Stimulated activated CD4-positive, alpha-beta T cell treated with anti-CD3 and anti-CD28 coated beads, Interleukin-1b, Interleukin-23, amount 100 ng/mL, for 24 hours (primary cell): Measurements from ENCODE around the gene DMXL2.
"Not testable (repeated sequence)": the region's sequence is repeated elsewhere in the genome, so short reads cannot be mapped to it uniquely, and the experiment has no call there.

Experiments
- DNase-seq, 4 experiments: peaks; one replicate each; pipeline ENCODE4 v3.0.0-alpha.2; 2020; ENCODE audit warnings: low read depth in 4 of 4, low spot score in 1 of 4

Gene DMXL2

DNA sequence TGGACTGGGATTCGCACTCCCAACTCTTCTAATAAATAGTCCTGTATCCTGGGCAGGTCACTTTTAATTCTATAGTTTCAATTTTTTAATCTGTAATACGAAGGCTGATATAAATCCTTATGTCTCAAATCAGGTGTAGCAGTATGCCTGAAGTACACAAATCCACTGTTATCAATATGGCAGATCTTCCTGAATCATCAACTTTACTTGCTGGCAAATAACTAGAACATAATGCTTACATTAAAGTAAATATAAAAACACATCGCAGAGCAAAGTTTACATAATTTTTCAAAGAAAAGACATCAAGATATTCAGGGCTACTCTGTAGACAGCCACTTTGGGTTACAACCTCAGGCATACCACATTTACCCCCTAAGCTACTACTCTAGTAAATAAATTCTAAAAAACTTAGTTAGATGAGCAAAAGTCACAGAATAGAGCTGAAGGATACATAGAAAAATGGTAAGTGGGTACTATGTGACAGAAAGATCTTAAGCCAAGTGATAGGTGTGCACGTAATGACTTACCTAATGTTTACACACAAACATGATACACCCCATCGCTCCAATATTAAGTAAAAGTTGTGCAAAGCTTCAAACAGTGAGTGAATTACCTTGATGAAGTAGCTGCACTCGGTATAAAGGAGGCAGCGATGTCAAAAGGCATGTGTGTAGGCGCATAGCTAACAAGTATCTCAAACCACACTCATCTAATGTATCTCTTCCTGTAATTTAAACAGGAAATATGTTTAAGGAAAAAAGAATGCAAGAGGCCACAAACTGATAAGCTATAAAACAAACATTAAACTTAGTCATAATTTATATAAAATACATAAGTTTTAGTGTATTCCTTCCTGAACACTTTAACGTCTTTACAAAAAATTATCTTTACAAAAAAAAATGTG, 127.9 kb downstream of the DMXL2 start:
- no peak for DNase-seq

DNA sequence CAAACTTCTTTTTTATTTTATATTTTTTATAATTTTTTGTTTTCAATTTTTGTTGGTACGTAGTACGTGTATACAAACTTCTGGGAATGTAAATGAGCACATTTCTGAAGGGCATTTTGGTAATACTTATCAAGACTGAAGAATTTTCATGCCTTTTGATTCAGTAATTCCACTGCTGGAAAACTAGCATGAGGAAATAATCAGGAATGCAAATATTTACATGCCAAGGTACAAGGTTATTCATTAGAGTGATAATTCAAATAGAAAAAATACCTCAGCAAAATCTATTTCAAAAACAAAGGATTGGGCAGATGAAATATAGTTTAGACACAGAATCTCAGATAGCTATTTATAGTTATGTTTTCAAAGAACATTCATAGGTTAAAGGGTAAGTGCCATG, 128.7 kb downstream of the DMXL2 start:
- DNase-seq, result no peak

DNA sequence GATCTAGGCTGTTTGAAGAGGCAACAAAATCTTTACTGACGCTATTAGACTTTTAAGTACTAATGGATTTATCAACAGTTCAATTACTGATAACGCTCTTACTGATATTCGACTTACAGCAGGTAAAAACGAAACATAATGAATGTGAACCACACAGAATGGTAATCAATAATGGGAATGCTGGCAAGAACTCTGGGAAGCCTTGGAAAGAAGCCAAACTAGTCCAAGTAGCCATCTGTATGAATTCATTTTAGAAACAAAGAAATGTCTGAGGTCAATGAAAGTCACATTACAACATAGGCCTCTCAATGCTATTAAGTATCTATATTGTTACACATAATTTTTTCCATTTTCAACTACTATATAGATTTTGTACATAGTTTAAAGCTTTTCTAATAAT, 130.0 kb downstream of the DMXL2 start:
- no peak for DNase-seq

DNA sequence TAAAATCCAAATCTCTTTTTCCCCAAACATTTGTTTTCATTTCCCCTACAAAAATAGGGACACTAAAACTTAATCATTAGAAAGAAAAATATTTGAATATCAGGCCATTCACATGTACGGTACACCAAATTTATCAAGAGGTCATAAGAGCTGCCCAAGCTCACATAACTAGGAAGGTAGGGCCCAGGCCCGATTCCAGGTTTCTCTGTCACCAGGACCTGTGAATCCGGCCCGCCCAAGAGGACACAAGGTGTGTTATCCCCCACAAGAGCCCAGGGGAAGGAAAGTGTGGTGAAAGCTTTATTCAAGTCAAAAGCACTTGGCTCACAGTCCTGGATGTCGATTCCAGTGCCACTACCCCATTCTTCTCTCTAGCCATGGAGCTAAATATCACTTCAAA, 130.6 kb downstream of the DMXL2 start:
- no peak for DNase-seq

DNA sequence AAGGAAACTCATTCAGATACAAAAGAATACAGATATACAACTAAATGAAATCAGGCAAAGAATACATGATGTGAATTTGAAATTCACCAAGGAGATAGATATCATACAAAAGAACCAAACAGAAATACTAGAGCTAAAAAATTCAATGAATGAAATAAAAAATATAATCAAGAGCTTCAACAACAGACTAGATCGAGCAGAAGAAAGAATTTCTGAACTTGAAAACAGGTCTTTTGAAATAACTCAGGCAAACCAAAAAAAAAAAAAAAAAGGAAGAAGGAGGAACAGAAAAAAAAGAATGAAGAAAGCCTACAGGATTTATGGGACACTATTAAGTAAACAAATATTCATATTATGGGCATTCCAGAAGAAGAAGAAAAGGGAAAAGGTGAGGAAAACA, 137.8 kb downstream of the DMXL2 start:
- no peak for DNase-seq

DNA sequence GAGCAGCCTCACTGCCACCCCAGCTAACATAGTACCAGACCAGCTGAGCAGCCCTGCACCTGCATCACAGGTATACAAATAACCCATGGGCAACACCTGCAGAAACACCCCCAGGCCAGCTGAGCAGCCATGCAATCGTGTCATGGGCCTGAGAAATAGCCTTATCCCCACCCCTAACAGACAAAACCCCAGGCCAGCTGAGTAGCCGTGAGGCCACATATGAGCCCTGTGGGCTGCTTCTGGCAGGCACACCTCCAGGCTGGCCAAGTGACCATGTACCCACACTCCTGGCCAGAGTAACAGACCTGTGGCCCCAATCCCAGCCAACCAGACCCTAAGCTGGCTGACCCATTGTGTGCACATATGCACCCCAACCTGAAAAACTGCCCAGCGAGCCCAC, 138.6 kb downstream of the DMXL2 start:
- DNase-seq, result no peak

DNA sequence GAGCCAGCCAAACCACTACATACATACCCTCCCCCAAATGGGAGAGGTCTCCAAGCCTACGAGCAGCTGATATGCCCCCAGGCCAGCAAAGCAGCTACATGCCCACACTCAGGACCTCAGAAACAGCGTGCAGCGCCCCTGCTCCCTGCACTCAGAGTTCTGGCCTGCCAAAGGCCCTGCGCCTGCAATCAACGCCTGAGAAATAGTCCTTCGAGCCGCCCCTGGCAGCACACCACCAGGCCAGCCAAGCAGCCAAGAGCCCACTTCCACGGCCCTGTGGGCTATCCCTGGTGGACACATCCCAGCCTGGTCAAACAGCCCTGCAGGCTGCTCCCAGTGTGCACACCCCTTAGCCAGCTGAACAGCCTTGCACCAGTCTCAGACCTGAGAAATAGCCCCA, 139.1 kb downstream of the DMXL2 start:
- no peak for DNase-seq

DNA sequence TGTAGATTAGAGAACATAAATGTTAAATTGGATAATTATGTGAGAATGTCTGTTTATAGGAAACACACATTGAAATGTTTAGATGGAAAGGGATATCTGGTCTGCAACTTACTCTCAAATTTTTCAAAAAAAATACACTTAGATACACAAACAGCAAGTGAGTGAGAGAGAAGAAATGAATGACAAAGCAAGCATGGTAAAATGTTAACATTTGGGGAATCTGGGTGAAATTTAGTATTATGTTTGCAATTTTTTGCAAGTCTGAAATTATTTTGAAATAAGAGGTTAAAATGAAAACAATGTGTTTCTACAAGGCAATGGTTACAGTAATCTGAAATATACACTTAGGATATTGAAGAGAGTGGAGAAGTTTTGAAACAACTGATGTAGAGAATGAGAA, 146.8 kb downstream of the DMXL2 start:
- no peak for DNase-seq

DNA sequence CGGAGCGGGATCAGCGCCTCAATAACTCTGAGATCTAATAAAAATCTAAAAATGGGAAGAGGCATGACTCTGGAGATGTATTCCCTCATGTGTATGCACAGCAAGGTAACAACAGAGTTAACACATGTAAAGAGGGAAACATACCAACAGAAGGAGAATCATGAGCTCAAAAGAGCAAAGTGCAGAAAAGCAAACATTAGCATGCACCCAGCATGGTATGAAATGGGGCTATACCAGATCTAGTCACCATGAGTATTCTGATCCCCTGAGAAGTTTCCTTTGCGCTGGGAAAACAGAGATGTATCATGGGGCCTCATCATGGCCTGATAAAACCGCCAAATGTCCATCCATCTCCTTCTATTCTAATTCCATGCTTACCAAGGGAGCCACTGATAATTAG, 152.1 kb downstream of the DMXL2 start:
- DNase-seq, result no peak

DNA sequence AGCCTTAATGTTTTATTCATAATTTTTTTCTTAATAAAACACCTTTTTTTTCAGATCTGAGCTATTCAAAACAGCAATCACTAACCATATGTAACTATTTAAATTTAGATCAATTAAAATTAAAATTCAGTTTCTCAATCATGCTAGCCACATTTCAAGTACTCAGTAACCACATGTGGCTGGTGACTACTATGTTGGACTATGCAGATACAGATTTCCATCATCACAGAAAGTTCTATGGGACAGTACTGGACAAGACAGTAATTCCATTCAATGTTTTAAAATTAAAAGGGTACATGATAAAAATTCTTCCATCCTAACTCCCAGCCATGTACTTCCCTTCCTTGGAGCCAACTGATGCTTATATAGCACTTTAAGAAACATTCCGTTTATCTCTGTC, 161.8 kb downstream of the DMXL2 start:
- no peak for DNase-seq

DNA sequence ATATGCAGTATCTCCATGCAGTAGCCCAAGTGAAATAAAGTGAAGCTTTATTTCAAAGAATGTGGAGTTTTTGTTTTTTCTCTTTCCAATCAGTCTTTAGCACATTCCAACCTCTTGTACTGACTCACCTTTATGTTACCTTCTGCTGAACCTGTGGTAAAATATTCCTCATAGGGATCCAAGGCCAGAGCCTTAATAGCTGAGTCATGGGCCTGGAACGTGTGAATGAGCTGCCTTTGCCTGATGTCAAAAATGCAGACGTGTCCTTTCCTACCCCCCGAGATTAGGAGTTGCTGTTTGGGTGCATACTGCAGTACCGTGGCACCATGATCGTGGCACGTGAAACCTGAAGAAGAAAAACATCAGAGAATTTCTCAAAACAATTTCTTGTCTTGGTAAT, 172.6 kb downstream of the DMXL2 start:
- no peak for DNase-seq

DNA sequence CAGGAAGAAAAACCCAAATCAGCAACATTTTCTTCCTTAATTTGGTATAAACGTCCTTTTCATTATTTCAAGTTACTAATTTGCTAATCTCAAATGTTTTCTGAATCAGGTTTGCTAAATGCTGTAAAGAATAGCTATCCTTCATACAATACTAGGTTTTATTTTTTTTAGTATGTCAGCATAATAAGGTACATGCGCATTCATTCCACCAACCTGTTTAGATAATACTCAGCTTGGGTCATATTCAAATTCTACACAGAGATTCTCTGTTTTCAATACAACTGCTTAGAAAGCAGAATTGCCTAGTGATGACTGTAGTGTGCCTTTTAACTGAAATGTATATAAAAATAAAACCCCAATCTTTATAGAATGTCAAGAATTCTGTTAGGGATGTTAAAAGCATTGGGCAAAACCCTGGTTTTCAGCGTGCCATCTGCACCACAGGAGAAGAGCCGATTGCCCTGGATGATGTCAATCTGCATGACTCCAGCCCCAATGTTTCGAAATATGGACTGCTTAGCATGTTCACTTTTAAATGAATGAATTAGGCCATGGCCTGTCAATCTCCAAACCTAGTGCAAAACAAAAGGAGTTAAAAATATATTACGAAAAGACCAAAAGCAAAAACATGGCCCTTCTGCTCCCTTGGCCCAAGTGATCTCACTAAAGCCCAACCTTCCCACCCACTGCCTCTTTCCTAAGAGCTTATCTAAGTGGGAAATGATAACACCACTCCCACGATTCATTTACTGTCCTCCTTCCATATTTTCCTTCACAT, 173.8 kb downstream of the DMXL2 start:
- DNase-seq, result no peak

DNA sequence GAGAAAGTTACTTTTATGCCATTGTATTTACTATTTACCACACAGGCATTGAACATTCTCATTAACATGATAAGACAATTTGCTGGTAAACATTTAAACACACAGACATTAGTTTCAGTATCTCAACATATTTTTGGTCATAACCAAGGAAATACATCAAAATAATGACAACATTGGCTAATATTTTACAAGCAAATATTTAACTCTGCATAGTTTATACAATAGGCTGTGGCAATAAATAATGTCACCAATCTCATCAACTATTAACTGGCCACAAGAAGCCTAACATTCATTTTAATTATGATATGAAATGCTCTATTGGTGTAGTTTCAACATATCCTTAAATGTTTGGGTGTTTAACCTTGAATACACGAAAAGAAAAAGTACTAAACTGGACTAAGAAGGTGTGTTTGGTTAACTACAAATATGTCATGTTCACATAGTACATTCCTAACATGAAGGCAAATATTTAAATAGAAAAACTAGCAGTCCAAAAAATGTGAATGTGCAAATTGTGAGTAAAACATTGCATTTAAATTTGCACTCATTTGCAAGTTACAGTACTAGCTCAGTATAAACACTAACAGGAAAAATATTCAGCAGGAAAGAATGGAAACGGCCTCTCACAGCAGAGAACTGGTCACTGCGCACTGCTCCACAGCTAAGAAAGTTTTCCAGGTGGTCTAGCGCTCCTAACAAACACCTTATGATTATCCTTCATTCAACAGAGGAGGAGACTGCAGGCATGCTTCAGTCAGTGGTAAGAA, 174.5 kb downstream of the DMXL2 start:
- DNase-seq, result no peak

DNA sequence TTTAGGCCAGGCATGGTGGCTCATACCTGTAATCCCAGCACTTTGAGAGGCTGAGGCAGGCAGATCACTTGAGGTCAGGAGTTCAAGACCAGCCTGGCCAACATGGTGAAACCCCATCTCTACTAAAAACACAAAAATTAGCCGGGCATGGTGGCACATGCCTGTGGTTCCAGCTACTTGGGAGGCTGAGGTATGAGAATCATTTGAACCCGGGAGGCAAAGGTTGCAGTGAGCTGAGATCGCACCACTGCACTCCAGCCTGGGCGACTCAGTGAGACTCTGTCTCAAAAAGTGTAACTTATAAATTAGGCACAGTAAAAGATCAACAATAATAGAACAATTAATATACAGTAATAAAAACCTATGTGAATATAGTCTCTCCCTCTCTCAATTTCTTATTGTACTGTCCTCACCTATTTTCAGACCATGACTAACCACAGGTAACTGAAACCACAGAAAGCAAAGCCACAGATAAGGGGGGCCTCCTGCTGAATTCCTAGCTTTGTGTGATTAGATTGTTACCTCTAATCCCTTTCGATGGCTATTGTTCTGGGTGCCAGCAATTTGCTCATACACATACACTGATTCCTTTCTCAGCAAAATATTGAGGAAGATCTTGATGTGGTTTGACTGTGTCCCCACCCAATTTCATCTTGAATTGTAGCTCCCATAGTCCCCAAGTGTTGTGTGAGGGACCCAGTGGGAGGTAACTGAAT, 176.4 kb downstream of the DMXL2 start:
- not testable (repeated sequence) for DNase-seq

DNA sequence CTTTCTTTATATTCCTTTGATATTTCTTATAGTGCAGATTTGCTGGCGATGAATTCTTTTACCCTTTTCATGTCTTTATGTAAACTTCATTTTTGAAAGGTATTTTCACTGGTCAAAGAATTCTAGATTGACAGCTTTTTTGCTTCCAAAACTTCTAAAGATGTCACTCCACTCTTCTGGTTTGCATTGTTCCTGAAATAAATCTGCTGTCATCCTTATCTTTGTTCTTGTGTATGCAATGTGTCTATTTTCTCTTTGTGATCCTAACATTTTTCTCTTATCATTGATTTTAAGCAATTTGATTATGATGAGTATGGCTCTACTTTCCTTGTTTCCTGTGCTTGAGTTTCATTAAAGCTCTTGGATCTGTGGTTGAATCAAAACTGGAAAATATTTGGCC, 177.8 kb downstream of the DMXL2 start:
- no peak for DNase-seq

DNA sequence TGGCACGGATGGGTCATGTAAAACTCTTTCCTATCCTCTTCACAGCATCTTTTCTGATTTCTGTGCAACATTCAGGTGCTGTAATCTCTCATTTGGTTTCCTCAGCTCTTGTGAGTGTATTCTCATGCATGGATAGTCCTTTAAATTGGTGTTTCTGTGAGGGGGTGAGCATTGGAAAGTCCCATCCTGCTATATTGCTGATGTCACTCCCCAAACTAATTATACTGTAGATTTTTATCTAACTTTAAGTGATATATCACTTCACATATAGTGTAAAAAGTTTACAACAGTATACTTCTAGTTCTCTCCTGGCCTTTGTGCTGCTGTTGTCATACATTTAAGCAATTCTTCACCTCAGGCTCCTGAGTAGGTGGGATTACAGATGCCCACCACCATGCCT, 178.5 kb downstream of the DMXL2 start:
- no peak for DNase-seq

DNA sequence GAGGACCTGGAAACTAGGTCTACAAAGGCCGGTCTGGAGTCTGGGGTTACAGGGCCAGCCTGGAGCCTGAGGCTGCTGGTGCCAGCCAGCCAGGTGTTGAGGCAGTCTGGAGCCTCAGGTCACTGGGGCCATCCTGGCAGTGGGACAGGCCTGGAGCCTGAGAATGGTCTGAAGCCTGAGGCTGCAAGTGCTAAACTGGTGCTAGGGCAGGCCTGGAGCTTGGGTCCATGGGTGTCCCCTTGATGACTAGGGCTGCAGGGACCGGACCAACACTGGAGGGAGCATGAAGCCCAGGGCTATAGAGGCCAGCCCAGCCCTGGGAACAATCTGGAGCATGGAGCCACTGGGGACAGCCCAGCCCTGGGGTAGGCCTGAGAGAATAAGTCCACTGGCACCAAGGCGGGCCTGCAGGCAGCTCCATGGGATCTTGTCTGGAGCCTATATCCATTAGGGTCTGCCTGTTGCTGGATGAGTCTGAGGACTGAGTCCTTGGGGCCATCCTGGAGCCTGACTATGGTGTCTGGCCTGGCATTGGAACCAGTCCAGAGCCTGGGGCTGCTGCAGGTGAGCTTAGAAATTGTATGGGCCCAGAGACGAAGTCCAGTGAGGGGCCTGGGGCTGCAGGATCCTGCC, 179.2 kb downstream of the DMXL2 start:
- no peak for DNase-seq

DNA sequence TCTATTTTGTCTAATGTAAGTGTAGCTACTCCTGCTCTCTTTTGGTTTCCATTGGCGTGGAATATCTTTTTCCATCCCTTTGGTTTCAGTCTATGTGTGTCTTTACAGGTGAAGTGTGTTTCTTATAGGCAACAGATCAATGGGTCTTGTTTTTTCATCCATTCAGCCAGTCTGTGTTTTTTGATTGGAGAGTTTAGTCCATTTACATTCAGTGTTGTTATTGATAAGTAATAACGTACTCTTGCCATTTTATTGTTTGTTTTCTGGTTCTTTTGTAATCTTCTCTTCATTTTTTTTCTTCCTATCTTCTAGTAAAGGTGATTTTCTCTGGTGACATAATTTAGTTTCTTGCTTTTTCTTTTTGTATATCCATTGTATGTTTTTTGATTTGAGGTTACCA, 184.0 kb downstream of the DMXL2 start:
- no peak for DNase-seq

DNA sequence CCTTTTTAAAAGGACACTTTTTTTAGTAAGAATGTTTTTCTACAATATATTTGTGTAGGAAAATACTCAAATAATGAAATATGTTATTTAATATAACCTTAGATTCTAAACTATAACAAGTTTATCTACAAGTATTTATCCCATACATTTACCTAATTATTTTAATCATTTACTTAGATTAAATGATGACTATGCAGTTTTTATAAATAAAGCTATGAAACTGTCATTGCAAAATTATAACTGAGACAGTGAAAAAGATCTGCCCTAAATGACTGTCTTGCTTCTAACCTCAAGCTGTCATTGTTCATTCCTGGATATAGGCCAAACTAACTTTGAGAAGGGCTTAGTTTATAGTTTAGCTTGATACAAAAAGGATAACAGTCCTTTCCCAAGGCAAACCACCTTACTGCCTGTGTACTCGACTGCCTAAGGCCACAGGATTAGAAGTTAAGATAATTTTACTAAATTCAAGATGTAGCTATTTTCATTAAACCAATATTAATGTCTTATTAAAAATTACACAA, 197.0 kb downstream of the DMXL2 start:
- DNase-seq, result no peak

DNA sequence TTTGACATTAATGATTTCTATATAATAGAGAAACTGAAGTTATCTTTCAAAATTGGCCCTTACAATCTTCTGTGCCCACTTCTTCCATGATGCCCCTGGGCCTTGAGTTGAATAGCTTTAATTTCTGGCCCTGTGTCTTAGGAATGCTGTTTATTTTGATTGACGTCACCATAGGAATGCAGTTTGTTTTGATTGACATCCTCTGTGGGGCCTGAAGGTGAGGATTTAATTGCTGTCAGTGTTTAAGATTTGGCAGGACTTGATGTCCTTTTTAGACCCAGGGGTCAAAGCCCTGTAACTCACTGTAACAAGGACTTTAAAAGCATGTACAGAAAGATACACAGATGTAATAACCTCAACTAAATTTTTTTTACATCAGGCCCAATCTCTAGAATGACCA, 197.8 kb downstream of the DMXL2 start:
- DNase-seq, result no peak
